ENCODE results near the gene MMADHC. TPM values are rescaled to one million over a fixed set of nuclear protein-coding genes. Genes with fewer than 3 reads are reported as not detected.

MMADHC gene
- total and polyA plus RNA-seq, 2 of the 13 experiments (the other 11 are each of a cell fraction or from before 2014, with no cell fraction given) = 90.2 to 210 TPM

DNA sequence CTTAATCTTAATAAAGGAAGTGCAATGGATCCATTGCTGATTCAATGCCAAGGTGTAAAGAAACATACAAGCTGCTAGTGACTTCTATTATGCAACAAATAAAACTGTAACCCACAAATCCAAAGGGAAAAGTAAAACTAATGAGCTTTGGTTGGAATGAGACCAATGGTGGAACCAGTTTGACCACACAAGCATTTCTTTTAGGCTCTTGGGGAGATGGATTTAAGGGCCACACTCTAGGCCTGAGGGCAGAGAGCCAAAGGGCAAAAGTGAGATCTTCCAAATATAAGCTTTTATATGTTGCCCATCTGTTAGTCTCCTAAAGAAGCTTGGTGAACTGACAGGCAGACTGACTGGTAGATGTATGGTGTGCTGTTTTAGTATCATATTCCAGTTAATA is 41.5 kb upstream of the MMADHC start (continued):
- TF ChIP-seq ZNF160 (CRISPR knock-in tag; IDR thresholded peaks at IDR 0.05) (no peak), TCF7 (IDR thresholded peaks at IDR 0.05; ENCODE audit: low read depth) (no peak), ZNF205 (CRISPR knock-in tag; IDR thresholded peaks at IDR 0.05) (no peak)

DNA sequence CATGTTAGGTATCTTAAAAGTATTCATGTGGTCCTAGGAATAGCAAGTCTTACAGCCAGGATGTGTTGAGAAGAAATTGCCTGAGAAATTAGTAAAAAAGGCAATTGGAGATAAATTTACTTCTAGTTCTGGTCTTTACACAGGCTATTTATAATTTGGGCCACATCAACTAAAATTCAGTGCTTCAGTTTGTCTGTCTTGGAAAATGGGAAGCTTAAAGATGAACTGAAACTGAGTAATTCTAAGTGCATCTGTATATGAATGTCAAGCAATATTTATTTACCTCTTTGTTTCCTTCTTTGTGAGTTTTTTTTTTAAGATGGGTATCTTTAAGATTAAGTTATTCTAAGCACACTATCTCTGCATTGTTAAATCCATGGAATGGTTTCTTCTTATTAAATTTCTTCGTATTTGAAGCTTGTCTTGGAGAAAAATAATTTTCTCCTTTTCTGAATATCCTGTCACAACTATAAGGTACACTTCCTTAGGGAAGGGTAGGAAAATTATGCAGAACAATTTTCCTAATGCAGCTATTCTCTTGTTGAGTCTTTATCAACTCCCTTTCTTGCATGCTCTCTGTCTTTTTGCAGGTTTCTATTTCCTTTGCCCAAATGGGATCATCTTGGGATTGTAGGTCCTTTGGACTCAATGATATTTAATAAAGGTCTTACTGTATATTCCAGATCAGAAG is 39.7 kb upstream of the MMADHC start:
- no TSS peak for BruUV-seq (replicated peaks)
- Histone ChIP-seq H3K79me2 (ENCODE audit: insufficient read depth, low read length) (no peaks in the 10 kb centered on the region), H3K27ac (ENCODE audit: extremely low read length, insufficient read depth, low read length) (no peak overlapping the region), H3K4me3 (replicated peaks in 1 of 3; ENCODE audit: insufficient read depth in 1 of 3, low read depth in 2 of 3, low read length in 3 of 3) (no peak overlapping the region), H3K9ac (ENCODE audit: insufficient read depth, low read depth, low read length) (no peak overlapping the region), H2AFZ (ENCODE audit: low read length) (no peak overlapping the region), H3K27me3 (ENCODE audit: control insufficient read depth in 1 of 2, insufficient read depth in 2 of 2, low read length in 2 of 2) (no peaks in the 10 kb centered on the region), H4K20me1 (ENCODE audit: insufficient read depth, low read length) (no peaks in the 10 kb centered on the region), H3K9me3 (ENCODE audit: low read length) (no peaks in the 10 kb centered on the region), H3K4me1 (ENCODE audit: insufficient read depth, low read length) (no peaks in the 10 kb centered on the region), H3K36me3 (replicated peaks in 1 of 2; ENCODE audit: control insufficient read depth in 1 of 2, insufficient read depth in 2 of 2, low read length in 2 of 2) (no peaks in the 10 kb centered on the region), H3K4me2 (ENCODE audit: low read depth, low read length) (no peak overlapping the region)
- CTCF ChIA-PET (ENCODE audit: low intra/inter-chr PET ratio, low total read pairs) = no interaction called here
- ATAC-seq (no peak), FAIRE-seq (no peak), DNase-seq (ENCODE audit: low spot score) (no peak)
- intact Hi-C loops (cut with micrococcal nuclease; ENCODE audit: unreplicated experiment) (no loop called here), in situ Hi-C loops (cut with HindIII; ENCODE audit: extremely low pct_ligation_motif_present, low pct_unique_long_range_greater_than_20kb) (no loop called here)
- POLR2A ChIA-PET = no interaction called here
- 94% methylated on average over 1 of the region's 1 CpG for WGBS (ENCODE audit: low lambda C conversion rate)
- TF ChIP-seq, protein P1, sequence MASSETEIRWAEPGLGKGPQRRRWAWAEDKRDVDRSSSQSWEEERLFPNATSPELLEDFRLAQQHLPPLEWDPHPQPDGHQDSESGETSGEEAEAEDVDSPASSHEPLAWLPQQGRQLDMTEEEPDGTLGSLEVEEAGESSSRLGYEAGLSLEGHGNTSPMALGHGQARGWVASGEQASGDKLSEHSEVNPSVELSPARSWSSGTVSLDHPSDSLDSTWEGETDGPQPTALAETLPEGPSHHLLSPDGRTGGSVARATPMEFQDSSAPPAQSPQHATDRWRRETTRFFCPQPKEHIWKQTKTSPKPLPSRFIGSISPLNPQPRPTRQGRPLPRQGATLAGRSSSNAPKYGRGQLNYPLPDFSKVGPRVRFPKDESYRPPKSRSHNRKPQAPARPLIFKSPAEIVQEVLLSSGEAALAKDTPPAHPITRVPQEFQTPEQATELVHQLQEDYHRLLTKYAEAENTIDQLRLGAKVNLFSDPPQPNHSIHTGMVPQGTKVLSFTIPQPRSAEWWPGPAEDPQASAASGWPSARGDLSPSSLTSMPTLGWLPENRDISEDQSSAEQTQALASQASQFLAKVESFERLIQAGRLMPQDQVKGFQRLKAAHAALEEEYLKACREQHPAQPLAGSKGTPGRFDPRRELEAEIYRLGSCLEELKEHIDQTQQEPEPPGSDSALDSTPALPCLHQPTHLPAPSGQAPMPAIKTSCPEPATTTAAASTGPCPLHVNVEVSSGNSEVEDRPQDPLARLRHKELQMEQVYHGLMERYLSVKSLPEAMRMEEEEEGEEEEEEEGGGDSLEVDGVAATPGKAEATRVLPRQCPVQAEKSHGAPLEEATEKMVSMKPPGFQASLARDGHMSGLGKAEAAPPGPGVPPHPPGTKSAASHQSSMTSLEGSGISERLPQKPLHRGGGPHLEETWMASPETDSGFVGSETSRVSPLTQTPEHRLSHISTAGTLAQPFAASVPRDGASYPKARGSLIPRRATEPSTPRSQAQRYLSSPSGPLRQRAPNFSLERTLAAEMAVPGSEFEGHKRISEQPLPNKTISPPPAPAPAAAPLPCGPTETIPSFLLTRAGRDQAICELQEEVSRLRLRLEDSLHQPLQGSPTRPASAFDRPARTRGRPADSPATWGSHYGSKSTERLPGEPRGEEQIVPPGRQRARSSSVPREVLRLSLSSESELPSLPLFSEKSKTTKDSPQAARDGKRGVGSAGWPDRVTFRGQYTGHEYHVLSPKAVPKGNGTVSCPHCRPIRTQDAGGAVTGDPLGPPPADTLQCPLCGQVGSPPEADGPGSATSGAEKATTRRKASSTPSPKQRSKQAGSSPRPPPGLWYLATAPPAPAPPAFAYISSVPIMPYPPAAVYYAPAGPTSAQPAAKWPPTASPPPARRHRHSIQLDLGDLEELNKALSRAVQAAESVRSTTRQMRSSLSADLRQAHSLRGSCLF (CRISPR knock-in tag; IDR thresholded peaks at IDR 0.05; ENCODE audit: borderline replicate concordance) = no peak
- TF ChIP-seq PAF1 (CRISPR knock-in tag; IDR thresholded peaks at IDR 0.05) = no peak
- TF ChIP-seq, protein P2, sequence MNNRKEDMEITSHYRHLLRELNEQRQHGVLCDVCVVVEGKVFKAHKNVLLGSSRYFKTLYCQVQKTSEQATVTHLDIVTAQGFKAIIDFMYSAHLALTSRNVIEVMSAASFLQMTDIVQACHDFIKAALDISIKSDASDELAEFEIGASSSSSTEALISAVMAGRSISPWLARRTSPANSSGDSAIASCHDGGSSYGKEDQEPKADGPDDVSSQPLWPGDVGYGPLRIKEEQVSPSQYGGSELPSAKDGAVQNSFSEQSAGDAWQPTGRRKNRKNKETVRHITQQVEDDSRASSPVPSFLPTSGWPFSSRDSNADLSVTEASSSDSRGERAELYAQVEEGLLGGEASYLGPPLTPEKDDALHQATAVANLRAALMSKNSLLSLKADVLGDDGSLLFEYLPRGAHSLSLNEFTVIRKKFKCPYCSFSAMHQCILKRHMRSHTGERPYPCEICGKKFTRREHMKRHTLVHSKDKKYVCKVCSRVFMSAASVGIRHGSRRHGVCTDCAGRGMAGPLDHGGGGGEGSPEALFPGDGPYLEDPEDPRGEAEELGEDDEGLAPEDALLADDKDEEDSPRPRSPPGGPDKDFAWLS (CRISPR knock-in tag; IDR thresholded peaks at IDR 0.05; ENCODE audit: borderline replicate concordance) = no peak
- TF ChIP-seq, protein P3, sequence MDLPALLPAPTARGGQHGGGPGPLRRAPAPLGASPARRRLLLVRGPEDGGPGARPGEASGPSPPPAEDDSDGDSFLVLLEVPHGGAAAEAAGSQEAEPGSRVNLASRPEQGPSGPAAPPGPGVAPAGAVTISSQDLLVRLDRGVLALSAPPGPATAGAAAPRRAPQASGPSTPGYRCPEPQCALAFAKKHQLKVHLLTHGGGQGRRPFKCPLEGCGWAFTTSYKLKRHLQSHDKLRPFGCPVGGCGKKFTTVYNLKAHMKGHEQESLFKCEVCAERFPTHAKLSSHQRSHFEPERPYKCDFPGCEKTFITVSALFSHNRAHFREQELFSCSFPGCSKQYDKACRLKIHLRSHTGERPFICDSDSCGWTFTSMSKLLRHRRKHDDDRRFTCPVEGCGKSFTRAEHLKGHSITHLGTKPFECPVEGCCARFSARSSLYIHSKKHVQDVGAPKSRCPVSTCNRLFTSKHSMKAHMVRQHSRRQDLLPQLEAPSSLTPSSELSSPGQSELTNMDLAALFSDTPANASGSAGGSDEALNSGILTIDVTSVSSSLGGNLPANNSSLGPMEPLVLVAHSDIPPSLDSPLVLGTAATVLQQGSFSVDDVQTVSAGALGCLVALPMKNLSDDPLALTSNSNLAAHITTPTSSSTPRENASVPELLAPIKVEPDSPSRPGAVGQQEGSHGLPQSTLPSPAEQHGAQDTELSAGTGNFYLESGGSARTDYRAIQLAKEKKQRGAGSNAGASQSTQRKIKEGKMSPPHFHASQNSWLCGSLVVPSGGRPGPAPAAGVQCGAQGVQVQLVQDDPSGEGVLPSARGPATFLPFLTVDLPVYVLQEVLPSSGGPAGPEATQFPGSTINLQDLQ (CRISPR knock-in tag; IDR thresholded peaks at IDR 0.05) = no peak
- no peak for TF ChIP-seq WIZ (CRISPR knock-in tag; IDR thresholded peaks at IDR 0.05)
- TF ChIP-seq ZBTB21 (CRISPR knock-in tag; IDR thresholded peaks at IDR 0.05) = no peak
- no peak for TF ChIP-seq ZNF260 (CRISPR knock-in tag; IDR thresholded peaks at IDR 0.05; ENCODE audit: borderline replicate concordance, low read depth)
- TF ChIP-seq, protein P4, sequence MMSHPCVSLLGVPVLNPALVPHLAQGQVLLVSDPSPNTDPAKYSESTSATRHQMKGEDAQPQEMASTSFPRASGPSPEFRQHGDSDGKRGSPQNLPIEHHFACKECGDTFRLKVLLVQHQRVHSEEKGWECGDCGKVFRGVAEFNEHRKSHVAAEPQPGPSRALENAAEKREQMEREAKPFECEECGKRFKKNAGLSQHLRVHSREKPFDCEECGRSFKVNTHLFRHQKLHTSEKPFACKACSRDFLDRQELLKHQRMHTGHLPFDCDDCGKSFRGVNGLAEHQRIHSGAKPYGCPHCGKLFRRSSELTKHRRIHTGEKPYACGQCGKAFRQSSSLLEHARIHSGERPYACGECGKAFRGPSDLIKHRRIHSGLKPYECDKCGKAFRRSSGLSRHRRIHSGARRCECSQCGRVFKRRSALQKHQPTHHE (CRISPR knock-in tag; IDR thresholded peaks at IDR 0.05; ENCODE audit: borderline replicate concordance) = no peak
- TF ChIP-seq KDM1A (CRISPR knock-in tag; IDR thresholded peaks at IDR 0.05) = no peak

Measured in HepG2 (cell line).